Transverse colon (tissue), 3 donors: ENCODE data around the gene OTOGL.

ENCODE experiments used
- POLR2A ChIP-seq: fragments of 450-650 bp; IDR thresholded peaks from one replicate; pipeline ENCODE4 v1.6.1; 2016; ENCODE audit warnings: antibody characterized with exemption, mild to moderate bottlenecking, moderate library complexity
- TF ChIP-seq, protein P1 (sequence below), 5 experiments: fragments of 200-600 bp in 3 of 5; fragments of 450-650 bp in 2 of 5; sonication (generic) in 3 of 5; IDR thresholded peaks; 1 replicate in 2 of 5; 2 replicates in 3 of 5; pipeline ENCODE4 v1.5.1; 2016 to 2017; ENCODE audit warnings: antibody characterized with exemption in 5 of 5, inconsistent platforms in 3 of 5, mild to moderate bottlenecking in 2 of 5, moderate library complexity in 1 of 5

DNA sequence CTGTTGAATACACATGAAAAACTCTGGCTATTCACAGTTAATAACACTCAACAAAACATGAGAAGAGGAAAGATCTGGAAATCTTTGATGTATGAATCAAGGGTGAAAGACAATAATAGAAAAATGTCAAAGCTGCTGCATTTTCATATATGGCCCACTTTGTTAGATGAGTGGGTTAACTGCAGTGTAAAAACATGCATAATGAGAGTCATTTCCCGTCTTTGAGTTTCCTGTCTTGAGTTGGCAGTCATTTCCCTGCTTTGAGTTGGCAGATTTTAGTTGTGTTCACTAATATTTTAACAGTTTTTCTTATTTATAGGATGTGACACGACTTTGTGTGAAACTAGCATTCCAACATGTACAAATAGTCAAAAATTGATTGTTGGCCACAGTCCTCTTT is 256.8 kb downstream of the OTOGL start:
- TF ChIP-seq, protein P1, sequence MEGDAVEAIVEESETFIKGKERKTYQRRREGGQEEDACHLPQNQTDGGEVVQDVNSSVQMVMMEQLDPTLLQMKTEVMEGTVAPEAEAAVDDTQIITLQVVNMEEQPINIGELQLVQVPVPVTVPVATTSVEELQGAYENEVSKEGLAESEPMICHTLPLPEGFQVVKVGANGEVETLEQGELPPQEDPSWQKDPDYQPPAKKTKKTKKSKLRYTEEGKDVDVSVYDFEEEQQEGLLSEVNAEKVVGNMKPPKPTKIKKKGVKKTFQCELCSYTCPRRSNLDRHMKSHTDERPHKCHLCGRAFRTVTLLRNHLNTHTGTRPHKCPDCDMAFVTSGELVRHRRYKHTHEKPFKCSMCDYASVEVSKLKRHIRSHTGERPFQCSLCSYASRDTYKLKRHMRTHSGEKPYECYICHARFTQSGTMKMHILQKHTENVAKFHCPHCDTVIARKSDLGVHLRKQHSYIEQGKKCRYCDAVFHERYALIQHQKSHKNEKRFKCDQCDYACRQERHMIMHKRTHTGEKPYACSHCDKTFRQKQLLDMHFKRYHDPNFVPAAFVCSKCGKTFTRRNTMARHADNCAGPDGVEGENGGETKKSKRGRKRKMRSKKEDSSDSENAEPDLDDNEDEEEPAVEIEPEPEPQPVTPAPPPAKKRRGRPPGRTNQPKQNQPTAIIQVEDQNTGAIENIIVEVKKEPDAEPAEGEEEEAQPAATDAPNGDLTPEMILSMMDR (IDR thresholded peaks at IDR 0.05), result no peak
- TF ChIP-seq POLR2A, result no peak
